Measurements from ENCODE around the gene CDCA5. TPM values are rescaled to one million over a fixed set of nuclear protein-coding genes. Genes with fewer than 3 reads are reported as not detected.

CDCA5 gene
- total RNA-seq, 1 experiment from 2014 or later = 94.8 TPM

DNA sequence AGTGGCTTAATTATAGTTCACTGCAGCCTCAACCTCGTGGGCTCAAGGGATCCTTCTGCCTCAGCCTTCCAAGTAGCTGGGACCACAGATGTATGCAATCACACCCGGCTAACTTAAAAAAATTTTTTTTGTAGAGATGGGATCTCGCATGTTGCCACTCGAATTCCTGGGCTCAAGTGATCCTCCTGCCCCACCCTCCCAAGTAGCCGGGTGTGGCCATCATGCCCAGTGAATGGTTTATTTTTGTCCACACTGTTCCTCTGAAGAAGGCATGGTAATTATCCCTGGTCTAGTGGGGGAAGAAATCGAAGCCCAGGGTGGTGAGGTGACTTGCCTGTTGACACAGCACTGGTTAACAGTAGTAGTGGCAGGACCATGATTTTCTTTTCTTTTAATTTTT lies 40.9 kb downstream of the CDCA5 start:
- no peaks in the 10 kb centered on the region for H3K9me3 Mint-ChIP-seq
- no CpG with 5 or more reads among the region's 6 CpGs for WGBS (ENCODE audit: extremely low coverage, insufficient read length, low lambda C conversion rate)
- no peak overlapping the region for H2BK15ac ChIP-seq (ENCODE audit: low read depth, low read length)
- no peak overlapping the region for H3K4ac ChIP-seq (ENCODE audit: low read depth, low read length)
- no peak overlapping the region for H2AK5ac ChIP-seq (ENCODE audit: insufficient read length, low read length)
- H3K14ac ChIP-seq (ENCODE audit: insufficient read depth, low read length) = no peak overlapping the region
- no peak overlapping the region for H4K91ac ChIP-seq (ENCODE audit: insufficient read length, low read depth, low read length)
- no peak overlapping the region for H3K23ac ChIP-seq (ENCODE audit: insufficient read length, low read depth, low read length)
- no peaks in the 10 kb centered on the region for H3K27me3 ChIP-seq (ENCODE audit: insufficient read depth, low read length)
- no peak for DNase-seq
- H3K36me3 Mint-ChIP-seq (ENCODE audit: insufficient read depth in 1 of 3, low read depth in 3 of 3) = peaks cover 5 to 30% (median 25%) of the 10 kb centered on the region in 3 experiments; a peak in 6 of 7 replicates
- no peak overlapping the region for H4K5ac ChIP-seq (ENCODE audit: insufficient read length, low read depth, low read length)
- H3T11ph ChIP-seq (ENCODE audit: low read length) = no peak overlapping the region
- no peaks in the 10 kb centered on the region for H3K9me3 ChIP-seq (ENCODE audit: control insufficient read depth, low read depth, low read length)
- peak overlapping the region; percentile 91 to 96 for H3K4me3 Mint-ChIP-seq
- no peak overlapping the region for H3K56ac ChIP-seq (ENCODE audit: insufficient read length, low read depth, low read length)
- H2BK120ac ChIP-seq (ENCODE audit: low read depth, low read length, poor library complexity, severe bottlenecking) = no peak overlapping the region
- no peaks in the 10 kb centered on the region for H3K27me3 Mint-ChIP-seq (ENCODE audit: low read depth)
- peak overlapping the region in 2 of 3 experiments; percentile 59 to 61; a peak in 2 of 7 replicates for H3K27ac Mint-ChIP-seq
- H3K4me2 ChIP-seq (ENCODE audit: insufficient read depth, insufficient read length, low read length) = no peak overlapping the region
- no peaks in the 10 kb centered on the region for H3K4me1 ChIP-seq (ENCODE audit: insufficient read depth, low read length)
- H4K8ac ChIP-seq (replicated peaks; ENCODE audit: insufficient read length, low read depth, low read length) = no peak overlapping the region
- no peaks in the 10 kb centered on the region for H3K79me1 ChIP-seq (ENCODE audit: insufficient read depth, low read depth, low read length, poor library complexity, severe bottlenecking)
- no peak overlapping the region for H3K9ac ChIP-seq (ENCODE audit: extremely low read depth, insufficient read length, low read length)
- H3K23me2 ChIP-seq (ENCODE audit: insufficient read length, low read depth, low read length, poor library complexity, severe bottlenecking) = peaks cover 4% of the 10 kb centered on the region
- no peak overlapping the region for H2BK5ac ChIP-seq (ENCODE audit: insufficient read length, low read length)
- no peak overlapping the region for H2BK20ac ChIP-seq (ENCODE audit: low read depth, low read length, poor library complexity, severe bottlenecking)
- H3K4me1 Mint-ChIP-seq = peaks cover 4 to 14% of the 10 kb centered on the region in 2 experiments; a peak in 3 of 4 replicates
- peaks cover 2% of the 10 kb centered on the region; the same call in 1 of the 2 replicates for H3K79me2 ChIP-seq (ENCODE audit: insufficient read depth, low read length)
- H3K18ac ChIP-seq (ENCODE audit: insufficient read length, low read depth, low read length) = no peak overlapping the region
- H3K27ac ChIP-seq (ENCODE audit: insufficient read length, low read depth, low read length) = no peak overlapping the region
- TF ChIP-seq, protein P1, sequence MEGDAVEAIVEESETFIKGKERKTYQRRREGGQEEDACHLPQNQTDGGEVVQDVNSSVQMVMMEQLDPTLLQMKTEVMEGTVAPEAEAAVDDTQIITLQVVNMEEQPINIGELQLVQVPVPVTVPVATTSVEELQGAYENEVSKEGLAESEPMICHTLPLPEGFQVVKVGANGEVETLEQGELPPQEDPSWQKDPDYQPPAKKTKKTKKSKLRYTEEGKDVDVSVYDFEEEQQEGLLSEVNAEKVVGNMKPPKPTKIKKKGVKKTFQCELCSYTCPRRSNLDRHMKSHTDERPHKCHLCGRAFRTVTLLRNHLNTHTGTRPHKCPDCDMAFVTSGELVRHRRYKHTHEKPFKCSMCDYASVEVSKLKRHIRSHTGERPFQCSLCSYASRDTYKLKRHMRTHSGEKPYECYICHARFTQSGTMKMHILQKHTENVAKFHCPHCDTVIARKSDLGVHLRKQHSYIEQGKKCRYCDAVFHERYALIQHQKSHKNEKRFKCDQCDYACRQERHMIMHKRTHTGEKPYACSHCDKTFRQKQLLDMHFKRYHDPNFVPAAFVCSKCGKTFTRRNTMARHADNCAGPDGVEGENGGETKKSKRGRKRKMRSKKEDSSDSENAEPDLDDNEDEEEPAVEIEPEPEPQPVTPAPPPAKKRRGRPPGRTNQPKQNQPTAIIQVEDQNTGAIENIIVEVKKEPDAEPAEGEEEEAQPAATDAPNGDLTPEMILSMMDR (conservative IDR thresholded peaks at IDR 0.05) = no peak
- no peak overlapping the region for H2AFZ ChIP-seq (ENCODE audit: low read length)
- H2BK12ac ChIP-seq (ENCODE audit: insufficient read length, low read depth, low read length) = no peak overlapping the region
- H4K20me1 ChIP-seq (ENCODE audit: control insufficient read depth, insufficient read depth, insufficient read length) = no peaks in the 10 kb centered on the region

Data from H9 (cell line).